HCT116 (cell line): ENCODE measurements around the gene TMEM135. TPM values are rescaled to one million over a fixed set of nuclear protein-coding genes. Genes with fewer than 3 reads are reported as not detected.

Source experiments
- ATAC-seq: fragments of 200-7000 bp; cut with Tn5 transposase; 2 replicates; pipeline ENCODE4 v1.9.1; 2020; ENCODE audit warnings: mild to moderate bottlenecking, moderate library complexity
- BruUV-seq: library from RNA; stranded (reverse); fragments of 400-500 nt; replicated peaks from 2 replicates; lab custom pipeline; 2021; lab: Mats Ljungman, UMichigan
- CTCF ChIA-PET: fragments of 300-600 bp; sonication (Branson Sonifier 250); formaldehyde crosslinking; loops from one replicate; lab custom pipeline; 2021; ENCODE audit warnings: antibody characterized with exemption; lab: Charles Lee
- POLR2A ChIA-PET: fragments of 300-600, 350-600 bp; sonication (Branson Sonifier 250); formaldehyde crosslinking; loops from one replicate; lab custom pipeline; 2021; ENCODE audit warnings: antibody characterized with exemption; lab: Charles Lee
- RAD21 ChIA-PET, 2 experiments: fragments of 300-600 bp; sonication (Branson Sonifier 250); formaldehyde crosslinking; loops; one replicate each; lab custom pipeline; 2023; ENCODE audit warnings: low total read pairs in 2 of 2; ENCODE audit not compliant: uncharacterized antibody in 2 of 2, unreplicated experiment in 2 of 2, low non-redundant PET in 1 of 2; lab: Charles Lee
- DNase-seq: peaks from one replicate; pipeline ENCODE4 v3.0.0-alpha.2; 2010; ENCODE audit warnings: low read depth, low spot score
- H2AFZ ChIP-seq: fragments of 200-600 bp; shearing (Covaris generic), sonication (generic); 2 replicates; pipeline ENCODE4 v1.6.1; 2017; ENCODE audit warnings: low read depth, mixed run types, mixed read lengths, antibody characterized with exemption, low read length; ENCODE audit not compliant: poor library complexity, severe bottlenecking
- H3K27ac ChIP-seq: 2 replicates; pipeline ENCODE4 v1.5.1; 2012; ENCODE audit warnings: low read depth, low read length
- H3K27me3 ChIP-seq: fragments of 200-600 bp; sonication (generic); 2 replicates; pipeline ENCODE4 v1.6.1; 2016; ENCODE audit warnings: mixed run types, low read length, mixed read lengths; ENCODE audit not compliant: insufficient read depth
- H3K36me3 ChIP-seq, 2 experiments: fragments of 200-500 bp in 1 of 2; fragments of 200-600 bp in 1 of 2; sonication (Bioruptor generic) in 1 of 2; sonication (generic) in 1 of 2; 2 replicates each; pipeline versions ENCODE4 v1.5.1 to v1.6.1; 2014 to 2016; ENCODE audit warnings: low read length in 2 of 2, inconsistent platforms in 1 of 2, mixed read lengths in 1 of 2, mixed run types in 1 of 2; ENCODE audit not compliant: insufficient read depth in 2 of 2, control insufficient read depth in 1 of 2
- H3K4me1 ChIP-seq, 2 experiments: fragments of 200-600 bp in 1 of 2; sonication (generic) in 1 of 2; 2 replicates each; pipeline versions ENCODE4 v1.5.1 to v1.6.1; 2012 to 2017; ENCODE audit warnings: low read length in 2 of 2, inconsistent platforms in 1 of 2, mild to moderate bottlenecking in 1 of 2, mixed read lengths in 1 of 2, mixed run types in 1 of 2, moderate library complexity in 1 of 2; ENCODE audit not compliant: insufficient read depth in 2 of 2, control insufficient read depth in 1 of 2
- H3K4me2 ChIP-seq: fragments of 200-600 bp; sonication (generic); 2 replicates; pipeline ENCODE4 v1.6.1; 2017; ENCODE audit warnings: mixed run types, low read length, mixed read lengths
- H3K4me3 ChIP-seq, 2 experiments: fragments of 200-600 bp in 1 of 2; sonication (generic) in 1 of 2; replicated peaks in 1 of 2; 2 replicates each; pipeline ENCODE4 v1.5.1; 2011 to 2016; ENCODE audit warnings: low read length in 2 of 2, control low read depth in 1 of 2, low read depth in 1 of 2, mild to moderate bottlenecking in 1 of 2, mixed read lengths in 1 of 2, mixed run types in 1 of 2
- H3K79me2 ChIP-seq: fragments of 200-600 bp; sonication (generic); 2 replicates; pipeline ENCODE4 v1.6.1; 2017; ENCODE audit warnings: mild to moderate bottlenecking, mixed run types, low read length, moderate library complexity, mixed read lengths; ENCODE audit not compliant: insufficient read depth
- H3K9ac ChIP-seq: fragments of 200-600 bp; sonication (generic); 2 replicates; pipeline ENCODE4 v1.6.1; 2016; ENCODE audit warnings: low read length, mixed read lengths
- H3K9me2 ChIP-seq: fragments of 200-600 bp; sonication (generic), shearing (Covaris generic); 2 replicates; pipeline ENCODE4 v1.6.1; 2017; ENCODE audit warnings: mixed run types, mild to moderate bottlenecking, moderate library complexity; ENCODE audit not compliant: insufficient read depth
- H3K9me3 ChIP-seq, 2 experiments: fragments of 200-500 bp in 1 of 2; fragments of 200-600 bp in 1 of 2; sonication (Bioruptor generic) in 1 of 2; sonication (generic) in 1 of 2; 2 replicates each; pipeline ENCODE4 v1.6.1; 2014 to 2017; ENCODE audit warnings: low read length in 2 of 2, mixed read lengths in 2 of 2, inconsistent platforms in 1 of 2, low read depth in 1 of 2, mild to moderate bottlenecking in 1 of 2, mixed run types in 1 of 2, moderate library complexity in 1 of 2; ENCODE audit not compliant: control insufficient read depth in 1 of 2, insufficient read depth in 1 of 2
- H4K20me1 ChIP-seq: fragments of 200-600 bp; sonication (generic), shearing (Covaris generic); 2 replicates; pipeline ENCODE4 v1.6.1; 2017; ENCODE audit warnings: mixed run types, mild to moderate bottlenecking, moderate library complexity; ENCODE audit not compliant: insufficient read depth
- CTCF ChIP-seq, 3 experiments: fragments of 200-600 bp in 1 of 3; sonication (generic) in 1 of 3; IDR thresholded peaks in 2 of 3; conservative IDR thresholded peaks in 1 of 3; 2 replicates each; pipeline ENCODE4 v1.5.1; 2012 to 2017; ENCODE audit warnings: low read depth in 2 of 3, low read length in 2 of 3, antibody characterized with exemption in 1 of 3, borderline replicate concordance in 1 of 3, control low read depth in 1 of 3, mild to moderate bottlenecking in 1 of 3, mixed read lengths in 1 of 3, mixed run types in 1 of 3, moderate library complexity in 1 of 3; ENCODE audit not compliant: insufficient read depth in 1 of 3
- ELF1 ChIP-seq: IDR thresholded peaks from 2 replicates; pipeline ENCODE4 v1.6.1; 2012; ENCODE audit warnings: low read depth, borderline replicate concordance
- EZH2 ChIP-seq: fragments of 200-600 bp; sonication (generic); IDR thresholded peaks from 2 replicates; pipeline ENCODE4 v1.6.1; 2017; ENCODE audit warnings: antibody characterized with exemption, mixed run types
- FOSL1 ChIP-seq: IDR thresholded peaks from 2 replicates; pipeline ENCODE4 v1.6.1; 2012; ENCODE audit warnings: low read depth
- RAD21 ChIP-seq: IDR thresholded peaks from 2 replicates; pipeline ENCODE4 v1.6.1; 2012; ENCODE audit warnings: low read depth, mild to moderate bottlenecking
- ZBTB33 ChIP-seq: IDR thresholded peaks from 2 replicates; pipeline ENCODE4 v1.6.1; 2011; ENCODE audit warnings: mild to moderate bottlenecking, low read length, moderate library complexity; ENCODE audit not compliant: insufficient replicate concordance; ENCODE audit errors: extremely low read depth
- ZFX ChIP-seq: fragments of 450-650 bp; IDR thresholded peaks from 2 replicates; pipeline ENCODE4 v1.6.1; 2017
- ZNF274 ChIP-seq: fragments of 200-500 bp; sonication (Bioruptor generic); IDR thresholded peaks from 2 replicates; pipeline ENCODE4 v1.6.1; 2014; ENCODE audit warnings: mild to moderate bottlenecking, low read depth, low read length, inconsistent platforms
- intact Hi-C: fragments of 100-400 bp; cut with micrococcal nuclease; formaldehyde crosslinking; loops from 2 replicates; pipeline ENCODE4 v1.10.0; 2022
- total RNA-seq: library from RNA; stranded (reverse); gene quantifications from one replicate; pipeline ENCODE4 v1.2.1, GENCODE V29; 2021; ENCODE audit not compliant: unreplicated experiment
- TF ChIP-seq, protein P1 (sequence below): IDR thresholded peaks from 2 replicates; pipeline ENCODE4 v1.6.1; 2012

Gene TMEM135
- total RNA-seq, 1 experiment from 2014 or later = 50.6 TPM

- RAD21 ChIA-PET = no interaction called here
- no peak overlapping the region for H2AFZ ChIP-seq
- CTCF ChIA-PET = no interaction called here
Observed at GRCh38 chr11:87020336-87020735, 17.4 kb upstream of the TMEM135 start.

More at GRCh38 chr11:87020336-87020735, 17.4 kb upstream of the TMEM135 start:
- POLR2A ChIA-PET = no interaction called here
- no peak overlapping the region for H3K4me3 ChIP-seq
- no peaks in the 10 kb centered on the region for H3K36me3 ChIP-seq
- DNase-seq (no peak), ATAC-seq (no peak)
- no TSS peak for BruUV-seq
- no peak overlapping the region for H3K4me2 ChIP-seq
- no peaks in the 10 kb centered on the region for H3K79me2 ChIP-seq
- H3K4me1 ChIP-seq = no peaks in the 10 kb centered on the region
- no peaks in the 10 kb centered on the region for H3K27me3 ChIP-seq
- intact Hi-C loops = no loop called here
- no peak for TF ChIP-seq ELF1
- no peak for TF ChIP-seq ZFX
- TF ChIP-seq FOSL1 = no peak
- no peak for TF ChIP-seq EZH2
- no peak for TF ChIP-seq CTCF (IDR thresholded peaks at IDR 0.05 in 2 of 3, conservative IDR thresholded peaks at IDR 0.05 in 1 of 3; ENCODE audit: borderline replicate concordance in 1 of 3, insufficient read depth in 1 of 3, low read depth in 2 of 3, low read length in 2 of 3)
- TF ChIP-seq RAD21 = no peak
- TF ChIP-seq, protein P1, sequence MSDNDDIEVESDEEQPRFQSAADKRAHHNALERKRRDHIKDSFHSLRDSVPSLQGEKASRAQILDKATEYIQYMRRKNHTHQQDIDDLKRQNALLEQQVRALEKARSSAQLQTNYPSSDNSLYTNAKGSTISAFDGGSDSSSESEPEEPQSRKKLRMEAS = no peak
- TF ChIP-seq ZNF274 = no peak
- TF ChIP-seq ZBTB33 = no peak
- no peaks in the 10 kb centered on the region for H3K9me2 ChIP-seq
- no peaks in the 10 kb centered on the region for H4K20me1 ChIP-seq
- H3K9me3 ChIP-seq = no peaks in the 10 kb centered on the region
- no peak overlapping the region for H3K27ac ChIP-seq
- H3K9ac ChIP-seq = no peak overlapping the region
